ENCODE measurements around the gene HEG1. TPM values are rescaled to one million over a fixed set of nuclear protein-coding genes. Genes with fewer than 3 reads are reported as not detected.
A peak's percentile ranks its signal among the peaks of the same experiment; 100 is the strongest.

Gene HEG1
- total and polyA plus RNA-seq, 3 experiments from 2014 or later, result 6.3 to 21.3 (median 20.9) TPM

GRCh38 chr3:124918524-124918923 lies 137.3 kb downstream of the HEG1 start:
- H3K9me3 ChIP-seq (ENCODE audit: low read length), result no peaks in the 10 kb centered on the region
- H3K36me3 ChIP-seq (ENCODE audit: insufficient read depth, low read length), result no peaks in the 10 kb centered on the region
- H3K4me3 ChIP-seq (ENCODE audit: low read length), result no peak overlapping the region
- no peaks in the 10 kb centered on the region for H3K9me3 Mint-ChIP-seq
- H3K27me3 Mint-ChIP-seq, result peaks cover 9 to 38% of the 10 kb centered on the region in 2 donors
- no peak for DNase-seq
- no peaks in the 10 kb centered on the region for H3K36me3 Mint-ChIP-seq
- ChIA-PET CTCF (interaction anchor here (1.1 to 1.8 kb wide), 3 partner anchors 10 to 667 kb away, joined by 3 to 5 read pairs (median 4); no protein-coding TSS in a partner anchor), POLR2A (no interaction called here)
- H3K27me3 ChIP-seq (ENCODE audit: insufficient read depth, low read length, poor library complexity, severe bottlenecking), result no peaks in the 10 kb centered on the region
- H3K4me1 Mint-ChIP-seq, result no peaks in the 10 kb centered on the region
- H3K4me1 ChIP-seq (ENCODE audit: insufficient read depth, low read length), result no peaks in the 10 kb centered on the region
- H3K4me3 Mint-ChIP-seq, result no peak overlapping the region
- no peak overlapping the region for H3K27ac ChIP-seq (ENCODE audit: low read depth, low read length)
- no peak overlapping the region for H3K27ac Mint-ChIP-seq

- no peaks in the 10 kb centered on the region for H3K4me1 ChIP-seq (ENCODE audit: insufficient read depth, low read length)
- Mint-ChIP-seq H3K36me3 (no peaks in the 10 kb centered on the region), H3K27ac (peak overlapping the region in 1 of 8 donors; percentile 68), H3K4me1 (no peaks in the 10 kb centered on the region), H3K27me3 (peaks cover 9 to 42% of the 10 kb centered on the region in 2 donors), H3K4me3 (no peak overlapping the region), H3K9me3 (no peaks in the 10 kb centered on the region)
- DNase-seq, result no peak
- H3K9me3 ChIP-seq (ENCODE audit: low read length), result no peaks in the 10 kb centered on the region
- H3K4me3 ChIP-seq (ENCODE audit: low read length), result no peak overlapping the region
- no peak overlapping the region for H3K27ac ChIP-seq (ENCODE audit: low read depth, low read length)
- ChIA-PET POLR2A (no interaction called here), CTCF (interaction anchor here (1.4 kb wide), 1 partner anchor 16 kb away, joined by 4 read pairs; no protein-coding TSS in a partner anchor)
- no peaks in the 10 kb centered on the region for H3K27me3 ChIP-seq (ENCODE audit: insufficient read depth, low read length, poor library complexity, severe bottlenecking)
- no peaks in the 10 kb centered on the region for H3K36me3 ChIP-seq (ENCODE audit: insufficient read depth, low read length)
Measured at GRCh38 chr3:124916837-124917409, 138.9 kb downstream of the HEG1 start.

Other genes starting within 250 kb of the HEG1 start
- gene ITGB5, start 168.6 kb downstream of the HEG1 start, total RNA-seq, result 1 to 10 TPM; 2.0 to 3.3 TPM
- gene ITGB5, start 168.6 kb downstream of the HEG1 start, polyA plus RNA-seq, result 0.62 TPM
- not detected for gene MUC13, start 121.2 kb downstream of the HEG1 start, total RNA-seq
- not detected for gene MUC13, start 121.2 kb downstream of the HEG1 start, polyA plus RNA-seq
- 1 to 10 TPM in 1 of 2 experiments, under 1 TPM in 1; 0.91 to 1.0 TPM for gene SLC12A8, start 156.8 kb upstream of the HEG1 start, total RNA-seq
- gene SLC12A8, start 156.8 kb upstream of the HEG1 start, polyA plus RNA-seq, result not detected